SH-SY5Y (cell line): Measurements from ENCODE around the gene PADI2.

Source experiments
- GATA2 ChIP-seq: IDR thresholded peaks from 2 replicates; pipeline ENCODE4 v1.6.1; 2011; ENCODE audit warnings: mild to moderate bottlenecking, low read depth, low read length
- GATA3 ChIP-seq: IDR thresholded peaks from 2 replicates; pipeline ENCODE4 v1.6.1; 2011; ENCODE audit warnings: low read depth, mild to moderate bottlenecking, low read length, moderate library complexity

DNA sequence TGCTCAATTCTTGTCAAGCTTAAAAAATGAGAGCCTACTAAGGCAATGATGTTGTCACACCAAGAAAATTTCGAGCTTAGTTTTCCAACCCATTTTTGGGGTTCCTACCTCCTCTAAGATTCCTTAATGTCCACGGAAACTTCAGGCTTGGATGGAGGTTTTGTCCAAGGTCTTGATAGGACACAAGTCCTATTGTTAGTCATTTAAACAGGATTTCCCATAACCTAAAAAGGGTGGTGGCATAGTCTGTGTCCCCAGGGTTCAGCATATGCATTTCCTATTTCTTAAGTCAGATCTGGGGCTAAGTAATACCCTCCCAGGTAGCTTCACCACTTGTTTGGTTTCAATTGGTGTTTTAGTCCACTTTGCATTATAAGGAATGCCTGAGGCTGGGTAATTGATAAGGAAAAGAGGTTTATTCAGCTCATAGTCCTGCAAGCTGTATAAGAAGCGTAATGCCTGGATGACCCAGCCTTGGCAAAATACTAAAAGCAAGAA, 10.9 kb upstream of the PADI2 start:
- TF ChIP-seq GATA2 = no peak
- no peak for TF ChIP-seq GATA3
